C4-2B (cell line): Measurements from ENCODE around the gene FOXP3.

Experiments used
- CTCF ChIP-seq: fragments of 450-650 bp; conservative IDR thresholded peaks from 2 replicates; pipeline ENCODE4 v1.5.1; 2017; ENCODE audit warnings: mild to moderate bottlenecking
- ZFX ChIP-seq: fragments of 450-650 bp; IDR thresholded peaks from 2 replicates; pipeline ENCODE4 v1.6.1; 2017

GRCh38 chrX:49312176-49312575, 47.7 kb upstream of the FOXP3 start:
- no peak for TF ChIP-seq CTCF
- TF ChIP-seq ZFX: no peak
